Esophagus muscularis mucosa (tissue), 3 donors: ENCODE measurements around the gene ADAT2.

ENCODE experiments used
- POLR2A ChIP-seq: fragments of 450-650 bp; IDR thresholded peaks from one replicate; pipeline ENCODE4 v1.6.1; 2017; ENCODE audit warnings: antibody characterized with exemption, moderate library complexity, mild to moderate bottlenecking, low read depth
- TF ChIP-seq, protein P1 (sequence below), 3 experiments: fragments of 200-600 bp in 2 of 3; fragments of 450-650 bp in 1 of 3; sonication (generic) in 2 of 3; IDR thresholded peaks; one replicate each; pipeline ENCODE4 v1.5.1; 2017 to 2019; ENCODE audit warnings: antibody characterized with exemption in 3 of 3, mild to moderate bottlenecking in 2 of 3, moderate library complexity in 1 of 3

DNA sequence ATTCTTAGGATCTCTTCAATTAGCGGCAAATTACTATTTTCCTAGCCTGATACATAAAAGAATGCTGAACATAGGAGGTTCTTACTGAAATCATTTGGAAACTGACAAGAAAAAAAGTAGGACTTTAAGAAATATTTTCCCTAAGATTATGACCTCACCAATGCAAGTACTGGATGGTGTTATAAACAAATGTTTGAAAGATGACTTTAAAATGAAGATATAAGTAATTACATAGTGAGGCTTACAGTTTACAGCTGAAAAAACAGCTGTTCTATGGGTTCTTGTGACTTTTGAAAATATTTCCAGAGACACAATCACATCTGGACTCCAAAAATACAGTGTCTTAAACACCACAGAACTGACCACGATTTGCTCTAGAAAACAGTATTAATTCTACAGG, 64.9 kb downstream of the ADAT2 start:
- no peak for TF ChIP-seq POLR2A
- TF ChIP-seq, protein P1, sequence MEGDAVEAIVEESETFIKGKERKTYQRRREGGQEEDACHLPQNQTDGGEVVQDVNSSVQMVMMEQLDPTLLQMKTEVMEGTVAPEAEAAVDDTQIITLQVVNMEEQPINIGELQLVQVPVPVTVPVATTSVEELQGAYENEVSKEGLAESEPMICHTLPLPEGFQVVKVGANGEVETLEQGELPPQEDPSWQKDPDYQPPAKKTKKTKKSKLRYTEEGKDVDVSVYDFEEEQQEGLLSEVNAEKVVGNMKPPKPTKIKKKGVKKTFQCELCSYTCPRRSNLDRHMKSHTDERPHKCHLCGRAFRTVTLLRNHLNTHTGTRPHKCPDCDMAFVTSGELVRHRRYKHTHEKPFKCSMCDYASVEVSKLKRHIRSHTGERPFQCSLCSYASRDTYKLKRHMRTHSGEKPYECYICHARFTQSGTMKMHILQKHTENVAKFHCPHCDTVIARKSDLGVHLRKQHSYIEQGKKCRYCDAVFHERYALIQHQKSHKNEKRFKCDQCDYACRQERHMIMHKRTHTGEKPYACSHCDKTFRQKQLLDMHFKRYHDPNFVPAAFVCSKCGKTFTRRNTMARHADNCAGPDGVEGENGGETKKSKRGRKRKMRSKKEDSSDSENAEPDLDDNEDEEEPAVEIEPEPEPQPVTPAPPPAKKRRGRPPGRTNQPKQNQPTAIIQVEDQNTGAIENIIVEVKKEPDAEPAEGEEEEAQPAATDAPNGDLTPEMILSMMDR (IDR thresholded peaks at IDR 0.05) = no peak
